Activated T-helper 17 cell treated with anti-CD3 and anti-CD28 coated beads, Interleukin-2, amount 50 U/mL, for 72 hours (primary cell): Measurements from ENCODE around the gene ANGPTL7. TPM values are rescaled to one million over a fixed set of nuclear protein-coding genes. Genes with fewer than 3 reads are reported as not detected.

Experiments used
- ATAC-seq: fragments of 150-1000 bp; cut with Tn5 transposase; replicated peaks from 2 replicates; pipeline ENCODE4 v1.10.0; 2021; ENCODE audit warnings: mild to moderate bottlenecking, moderate library complexity
- H3K27ac Mint-ChIP-seq: one replicate; pipeline ENCODE4 v1.8.0; 2022; ENCODE audit warnings: mixed read lengths
- H3K27me3 Mint-ChIP-seq: one replicate; pipeline ENCODE4 v1.8.0; 2022; ENCODE audit warnings: mixed read lengths
- H3K36me3 Mint-ChIP-seq: one replicate; pipeline ENCODE4 v1.8.0; 2022; ENCODE audit warnings: low read depth, mild to moderate bottlenecking, mixed read lengths
- H3K4me1 Mint-ChIP-seq: one replicate; pipeline ENCODE4 v1.8.0; 2022; ENCODE audit warnings: mixed read lengths
- H3K4me3 Mint-ChIP-seq: one replicate; pipeline ENCODE4 v1.8.0; 2022; ENCODE audit warnings: mild to moderate bottlenecking, mixed read lengths
- H3K9me3 Mint-ChIP-seq: one replicate; pipeline ENCODE4 v1.8.0; 2022; ENCODE audit warnings: mixed read lengths
- total RNA-seq, 2 donors: library from RNA; stranded (reverse); gene quantifications; one replicate each; pipeline ENCODE4 v1.2.3, GENCODE V29; 2022

Gene ANGPTL7
- not detected for total RNA-seq

DNA sequence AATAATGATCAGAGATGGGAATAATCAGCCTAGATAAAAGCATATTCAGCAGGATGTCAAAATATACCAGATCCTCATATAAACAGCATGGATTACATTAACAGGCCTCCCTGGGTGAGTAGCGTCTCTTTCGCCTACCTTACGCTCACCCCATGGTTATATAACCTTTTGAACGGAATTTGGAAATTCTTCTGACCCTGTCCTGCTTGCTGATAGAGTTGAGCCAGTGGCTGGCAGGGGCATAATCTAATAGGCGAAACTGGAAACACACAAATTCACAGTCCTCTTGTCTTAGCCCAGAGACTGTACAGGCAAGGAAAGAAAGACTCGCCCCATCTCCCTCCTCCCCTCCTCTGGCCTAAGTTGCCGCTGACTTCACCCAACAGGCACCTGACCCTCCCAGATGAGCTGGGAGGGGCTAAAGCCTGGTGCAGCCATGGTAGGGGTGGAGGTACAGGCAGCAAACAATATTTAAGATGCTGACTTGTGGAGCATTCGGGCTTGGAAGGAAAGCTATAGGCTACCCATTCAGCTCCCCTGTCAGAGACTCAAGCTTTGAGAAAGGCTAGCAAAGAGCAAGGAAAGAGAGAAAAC, at the start of gene ANGPTL7:
TSS of gene ANGPTL7 (plus strand) at position 498 of the 594 bp plus-strand sequence. CDS start 225 bp downstream, outside the sequence.
- no peak for ATAC-seq
- Mint-ChIP-seq H3K27me3 (no peaks in the 10 kb centered on the region), H3K27ac (peak within 1 kb of the TSS; percentile 60), H3K4me1 (no peaks in the 10 kb centered on the region), H3K36me3 (peaks cover 58% of the 10 kb centered on the region), H3K4me3 (no peak within 1 kb of the TSS), H3K9me3 (no peaks in the 10 kb centered on the region)

DNA sequence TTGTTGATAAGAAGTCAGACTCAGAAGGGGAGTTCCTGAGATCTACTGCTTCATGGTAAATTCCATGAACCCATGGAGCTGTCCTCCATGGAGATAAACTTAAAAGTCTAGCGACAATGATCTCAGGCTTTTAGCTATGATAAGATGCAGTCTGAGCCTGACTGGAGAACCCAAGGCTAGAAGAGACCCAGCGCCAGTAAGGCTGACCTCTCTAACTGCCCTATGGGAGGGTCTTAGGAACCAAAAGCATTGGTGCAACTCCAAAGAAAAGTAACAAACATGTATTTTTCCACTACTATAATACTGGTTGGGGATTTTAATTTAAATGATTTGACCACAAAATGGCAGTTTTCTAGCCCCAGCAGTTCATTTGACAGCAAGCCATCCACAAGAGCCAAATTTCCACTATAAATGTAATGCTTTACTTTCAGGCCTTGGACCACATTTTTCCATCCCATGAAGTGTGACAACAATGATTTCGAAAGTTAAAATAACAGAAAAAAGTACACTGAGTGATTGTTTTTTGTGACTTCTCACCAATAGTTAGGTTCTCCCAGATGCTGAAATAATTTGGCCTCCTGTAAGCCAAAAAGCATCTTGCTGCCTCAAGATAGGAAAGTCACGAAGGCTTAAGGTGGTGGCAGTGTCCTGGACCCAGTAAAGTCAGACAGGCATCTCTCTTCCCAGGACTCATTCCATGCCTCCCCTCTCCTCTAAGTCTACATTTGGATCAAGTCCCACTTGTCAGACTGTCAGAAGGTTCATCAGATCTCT, 46.4 kb upstream of the ANGPTL7 start:
- peak overlapping the region; percentile 85 for H3K27ac Mint-ChIP-seq
- ATAC-seq = no peak
- peaks cover 11% of the 10 kb centered on the region for H3K4me1 Mint-ChIP-seq
- peaks cover 85% of the 10 kb centered on the region for H3K36me3 Mint-ChIP-seq
- H3K4me3 Mint-ChIP-seq = no peak overlapping the region
- H3K9me3 Mint-ChIP-seq = no peaks in the 10 kb centered on the region
- H3K27me3 Mint-ChIP-seq = no peaks in the 10 kb centered on the region

GRCh38 chr1:11143401-11143800, 45.8 kb upstream of the ANGPTL7 start:
- peaks cover 11% of the 10 kb centered on the region for H3K4me1 Mint-ChIP-seq
- ATAC-seq = no peak
- H3K4me3 Mint-ChIP-seq = peak overlapping the region; percentile 36
- peaks cover 85% of the 10 kb centered on the region for H3K36me3 Mint-ChIP-seq
- H3K27me3 Mint-ChIP-seq = no peaks in the 10 kb centered on the region
- H3K27ac Mint-ChIP-seq = peak overlapping the region; percentile 85
- no peaks in the 10 kb centered on the region for H3K9me3 Mint-ChIP-seq

DNA sequence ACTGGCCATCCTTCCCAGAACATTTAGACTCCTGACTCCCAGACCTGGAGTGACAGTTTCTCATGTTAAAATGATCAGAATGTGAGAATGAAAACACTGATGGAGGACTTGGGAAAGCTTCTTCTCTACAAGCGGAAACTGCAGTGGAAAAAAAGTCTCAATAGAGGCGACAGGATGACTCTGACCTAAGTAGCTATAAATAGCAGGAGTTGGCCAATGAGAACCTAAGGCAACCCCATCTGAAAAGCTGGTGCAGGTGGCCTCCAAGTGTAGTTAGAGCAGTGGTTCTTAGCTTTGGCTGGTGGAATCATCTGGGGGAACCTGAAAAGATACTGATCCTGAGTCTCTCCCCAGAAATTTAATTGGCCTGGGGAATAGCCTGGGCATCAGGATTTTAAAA, 45.2 kb upstream of the ANGPTL7 start:
- Mint-ChIP-seq H3K4me1 (peaks cover 9% of the 10 kb centered on the region), H3K9me3 (no peaks in the 10 kb centered on the region), H3K4me3 (peak overlapping the region; percentile 36), H3K27ac (peak overlapping the region; percentile 85), H3K36me3 (peaks cover 83% of the 10 kb centered on the region), H3K27me3 (no peaks in the 10 kb centered on the region)
- ATAC-seq = peak; percentile 69

- ATAC-seq = no peak
- H3K27ac Mint-ChIP-seq = no peak overlapping the region
- no peaks in the 10 kb centered on the region for H3K27me3 Mint-ChIP-seq
- peaks cover 7% of the 10 kb centered on the region for H3K4me1 Mint-ChIP-seq
- H3K9me3 Mint-ChIP-seq = no peaks in the 10 kb centered on the region
- H3K4me3 Mint-ChIP-seq = no peak overlapping the region
- peaks cover 84% of the 10 kb centered on the region for H3K36me3 Mint-ChIP-seq
These were observed 44.4 kb upstream of the ANGPTL7 start for GRCh38 chr1:11144570-11145256.

- Mint-ChIP-seq H3K36me3 (peaks cover 84% of the 10 kb centered on the region), H3K4me1 (peaks cover 7% of the 10 kb centered on the region), H3K4me3 (no peak overlapping the region), H3K27me3 (no peaks in the 10 kb centered on the region), H3K9me3 (no peaks in the 10 kb centered on the region), H3K27ac (no peak overlapping the region)
- ATAC-seq = no peak
These were observed 43.4 kb upstream of the ANGPTL7 start for GRCh38 chr1:11145741-11146140.

DNA sequence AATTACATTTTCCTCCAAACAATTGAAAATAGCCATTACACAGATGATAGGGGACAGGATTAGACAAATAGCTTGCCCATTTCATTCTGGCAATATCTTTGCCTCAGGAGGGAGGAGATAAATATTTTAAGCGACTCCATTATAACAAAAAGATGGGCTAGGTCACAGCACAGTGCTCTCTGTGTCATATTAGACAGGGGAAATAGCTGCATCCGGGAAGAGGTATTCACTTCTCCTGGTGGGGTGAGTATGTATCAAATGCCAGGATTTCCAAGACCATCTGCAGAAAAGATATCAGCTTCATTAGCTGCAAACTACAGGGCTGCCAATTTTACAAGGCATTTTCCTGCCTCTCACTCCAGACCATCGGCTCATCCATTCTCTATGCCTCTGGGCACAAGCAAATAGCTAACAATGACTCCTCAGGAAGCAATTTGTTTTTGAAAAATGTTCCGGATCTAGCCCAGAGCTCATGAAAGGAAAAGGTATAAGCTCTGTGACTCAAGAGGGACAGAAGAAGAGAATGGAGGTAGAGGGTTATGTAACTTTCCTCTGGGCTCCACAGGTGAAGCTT, 41.9 kb upstream of the ANGPTL7 start:
- no peak overlapping the region for H3K27ac Mint-ChIP-seq
- no peak for ATAC-seq
- H3K27me3 Mint-ChIP-seq = no peaks in the 10 kb centered on the region
- no peaks in the 10 kb centered on the region for H3K9me3 Mint-ChIP-seq
- H3K4me3 Mint-ChIP-seq = no peak overlapping the region
- peaks cover 7% of the 10 kb centered on the region for H3K4me1 Mint-ChIP-seq
- peaks cover 90% of the 10 kb centered on the region for H3K36me3 Mint-ChIP-seq

GRCh38 chr1:11150326-11150725, 38.8 kb upstream of the ANGPTL7 start:
- Mint-ChIP-seq H3K27ac (no peak overlapping the region), H3K4me3 (no peak overlapping the region), H3K4me1 (no peaks in the 10 kb centered on the region), H3K36me3 (peaks cover 88% of the 10 kb centered on the region), H3K27me3 (no peaks in the 10 kb centered on the region), H3K9me3 (no peaks in the 10 kb centered on the region)
- ATAC-seq = no peak

GRCh38 chr1:11151114-11151513, 38.0 kb upstream of the ANGPTL7 start:
- no peaks in the 10 kb centered on the region for H3K4me1 Mint-ChIP-seq
- H3K9me3 Mint-ChIP-seq = no peaks in the 10 kb centered on the region
- peaks cover 88% of the 10 kb centered on the region for H3K36me3 Mint-ChIP-seq
- no peak overlapping the region for H3K27ac Mint-ChIP-seq
- H3K27me3 Mint-ChIP-seq = no peaks in the 10 kb centered on the region
- no peak for ATAC-seq
- no peak overlapping the region for H3K4me3 Mint-ChIP-seq

- Mint-ChIP-seq H3K4me1 (peaks cover 6% of the 10 kb centered on the region), H3K36me3 (peaks cover 88% of the 10 kb centered on the region), H3K27ac (no peak overlapping the region), H3K9me3 (no peaks in the 10 kb centered on the region), H3K4me3 (no peak overlapping the region), H3K27me3 (no peaks in the 10 kb centered on the region)
- ATAC-seq = no peak
These were observed 37.1 kb upstream of the ANGPTL7 start for GRCh38 chr1:11151826-11152612.

DNA sequence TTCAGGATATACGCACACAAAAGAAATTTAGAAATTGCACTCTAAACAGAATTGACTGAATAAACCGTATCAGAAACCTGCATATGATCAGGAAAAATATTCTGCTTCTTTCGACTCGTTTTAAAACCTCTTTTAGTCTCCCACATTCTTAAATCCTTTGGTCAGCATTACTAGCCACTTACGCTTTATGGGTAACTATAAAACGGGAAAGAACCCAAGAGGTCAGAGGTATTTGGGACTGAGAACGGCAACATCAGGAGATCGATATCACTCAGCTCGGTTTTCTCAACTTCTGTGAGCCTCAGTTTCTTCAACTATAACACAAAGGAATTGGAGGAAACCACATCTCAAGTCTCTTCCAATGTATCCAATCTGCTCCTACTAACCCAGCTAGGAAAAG, 36.4 kb upstream of the ANGPTL7 start:
- Mint-ChIP-seq H3K4me3 (no peak overlapping the region), H3K4me1 (peaks cover 11% of the 10 kb centered on the region), H3K9me3 (no peaks in the 10 kb centered on the region), H3K27ac (no peak overlapping the region), H3K36me3 (peaks cover 88% of the 10 kb centered on the region), H3K27me3 (no peaks in the 10 kb centered on the region)
- ATAC-seq = no peak

DNA sequence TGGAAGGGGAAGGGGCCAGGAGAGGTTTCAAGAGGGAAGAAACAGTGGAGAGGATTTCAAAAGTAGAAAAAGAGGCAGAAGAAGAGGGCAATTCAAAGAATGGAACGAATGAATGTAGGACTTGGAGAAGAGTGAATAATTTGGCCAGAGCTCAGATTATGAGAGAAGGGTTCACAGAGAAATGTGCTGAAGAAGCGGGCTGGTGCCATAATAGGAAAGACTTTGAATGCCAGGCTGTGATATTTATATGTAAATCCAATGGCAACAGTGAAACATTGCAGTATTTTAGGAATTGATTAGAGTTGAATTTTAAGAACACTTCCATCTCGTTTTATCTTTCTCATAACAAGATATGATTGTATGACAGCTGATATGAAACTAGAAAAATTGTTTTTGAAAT, 36.0 kb upstream of the ANGPTL7 start:
- Mint-ChIP-seq H3K9me3 (no peaks in the 10 kb centered on the region), H3K36me3 (peaks cover 88% of the 10 kb centered on the region), H3K27ac (no peak overlapping the region), H3K4me1 (peaks cover 14% of the 10 kb centered on the region), H3K27me3 (no peaks in the 10 kb centered on the region), H3K4me3 (no peak overlapping the region)
- ATAC-seq = no peak

GRCh38 chr1:11156441-11156840, 32.7 kb upstream of the ANGPTL7 start:
- peaks cover 17% of the 10 kb centered on the region for H3K4me1 Mint-ChIP-seq
- no peaks in the 10 kb centered on the region for H3K27me3 Mint-ChIP-seq
- peak overlapping the region; percentile 13 for H3K4me3 Mint-ChIP-seq
- no peak for ATAC-seq
- no peaks in the 10 kb centered on the region for H3K9me3 Mint-ChIP-seq
- peak overlapping the region; percentile 40 for H3K27ac Mint-ChIP-seq
- peaks cover 82% of the 10 kb centered on the region for H3K36me3 Mint-ChIP-seq

- Mint-ChIP-seq H3K9me3 (no peaks in the 10 kb centered on the region), H3K27me3 (no peaks in the 10 kb centered on the region), H3K4me1 (peaks cover 17% of the 10 kb centered on the region), H3K4me3 (peak overlapping the region; percentile 13), H3K36me3 (peaks cover 82% of the 10 kb centered on the region), H3K27ac (peak overlapping the region; percentile 40)
- peak; percentile 83 for ATAC-seq
These were observed 32.2 kb upstream of the ANGPTL7 start for GRCh38 chr1:11156963-11157362.
